OCI-M2 (cell line): Measurements from ENCODE around the gene TNPO3.
"Not testable (repeated sequence)": the region's sequence is repeated elsewhere in the genome, so short reads cannot be mapped to it uniquely, and the experiment has no call there.

Experiments
- DNase-seq: peaks from one replicate; lab custom pipeline; 2025; ENCODE audit not compliant: unreplicated experiment; lab: John Stamatoyannopoulos, UW

TNPO3 gene

GRCh38 chr7:128963327-128963757, 91.6 kb downstream of the TNPO3 start:
- DNase-seq: no peak

GRCh38 chr7:128962899-128963298, 92.0 kb downstream of the TNPO3 start:
- DNase-seq: no peak

- DNase-seq: no peak
These were observed 93.8 kb downstream of the TNPO3 start for GRCh38 chr7:128961030-128961659.

GRCh38 chr7:128959296-128959695, 95.6 kb downstream of the TNPO3 start:
- no peak for DNase-seq

- DNase-seq: no peak
These were observed 98.9 kb downstream of the TNPO3 start for GRCh38 chr7:128955981-128956380.

- DNase-seq: no peak
These were observed 99.8 kb downstream of the TNPO3 start for GRCh38 chr7:128954830-128955802.

- DNase-seq: no peak
These were observed 100.8 kb downstream of the TNPO3 start for GRCh38 chr7:128954150-128954549.

GRCh38 chr7:128951296-128951695, 103.6 kb downstream of the TNPO3 start:
- DNase-seq: no peak

GRCh38 chr7:128948976-128949760, 105.7 kb downstream of the TNPO3 start:
- no peak for DNase-seq

GRCh38 chr7:128948312-128948973, 106.5 kb downstream of the TNPO3 start:
- DNase-seq: no peak

GRCh38 chr7:128947854-128948253, 107.1 kb downstream of the TNPO3 start:
- no peak for DNase-seq

GRCh38 chr7:128946936-128947830, 107.7 kb downstream of the TNPO3 start:
- no peak for DNase-seq

GRCh38 chr7:128945668-128946366, 109.1 kb downstream of the TNPO3 start:
- DNase-seq: no peak

GRCh38 chr7:128944487-128945236, 110.2 kb downstream of the TNPO3 start:
- DNase-seq: no peak

GRCh38 chr7:128943251-128943650, 111.7 kb downstream of the TNPO3 start:
- DNase-seq: not testable (repeated sequence)

GRCh38 chr7:128941946-128942526, 112.9 kb downstream of the TNPO3 start:
- no peak for DNase-seq

- DNase-seq: no peak
These were observed 113.5 kb downstream of the TNPO3 start for GRCh38 chr7:128941323-128941890.
